GM18951 (cell line): ENCODE results near the gene FAM83E.

Source experiments
- POLR2A ChIP-seq: IDR thresholded peaks from 4 replicates; pipeline ENCODE4 v1.6.1; 2011; ENCODE audit warnings: mild to moderate bottlenecking; ENCODE audit not compliant: insufficient read length, insufficient read depth; ENCODE audit errors: extremely low read depth
- in situ Hi-C: fragments of 300-500 bp; cut with MboI; formaldehyde crosslinking; loops from one replicate; pipeline ENCODE4 v1.12.0; 2022; ENCODE audit warnings: low sequenced_read_pairs, mixed read lengths, inconsistent platforms; ENCODE audit not compliant: unreplicated experiment

FAM83E gene

DNA sequence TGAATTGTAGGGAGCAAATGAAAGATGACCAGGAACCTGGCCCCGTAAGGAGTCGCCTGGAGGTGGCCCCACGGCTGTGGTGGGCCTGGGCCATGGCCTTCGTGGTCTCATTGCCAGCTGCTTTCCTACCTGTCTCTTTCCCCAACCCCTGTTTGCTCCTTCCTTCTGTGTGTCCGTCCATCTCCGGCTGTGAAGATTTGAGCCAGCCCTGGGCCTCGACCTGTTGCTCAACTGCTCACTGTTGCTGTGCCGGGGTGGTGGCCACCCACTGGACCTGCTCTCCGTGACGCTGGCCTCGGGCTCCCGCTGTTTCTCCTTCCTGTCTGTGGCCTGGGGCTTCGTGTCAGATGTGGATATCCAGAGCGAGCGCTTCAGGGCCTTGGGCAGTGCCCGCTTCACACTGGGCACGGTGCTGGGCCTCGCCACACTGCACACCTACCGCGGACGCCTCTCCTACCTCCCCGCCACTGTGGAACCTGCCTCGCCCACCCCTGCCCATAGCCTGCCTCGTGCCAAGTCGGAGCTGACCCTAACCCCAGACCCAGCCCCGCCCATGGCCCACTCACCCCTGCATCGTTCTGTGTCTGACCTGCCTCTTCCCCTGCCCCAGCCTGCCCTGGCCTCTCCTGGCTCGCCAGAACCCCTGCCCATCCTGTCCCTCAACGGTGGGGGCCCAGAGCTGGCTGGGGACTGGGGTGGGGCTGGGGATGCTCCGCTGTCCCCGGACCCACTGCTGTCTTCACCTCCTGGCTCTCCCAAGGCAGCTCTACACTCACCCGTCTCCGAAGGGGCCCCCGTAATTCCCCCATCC lies 13.8 kb upstream of the FAM83E start:
- TF ChIP-seq POLR2A, result peak; percentile 16
- in situ Hi-C loops, result no loop called here

DNA sequence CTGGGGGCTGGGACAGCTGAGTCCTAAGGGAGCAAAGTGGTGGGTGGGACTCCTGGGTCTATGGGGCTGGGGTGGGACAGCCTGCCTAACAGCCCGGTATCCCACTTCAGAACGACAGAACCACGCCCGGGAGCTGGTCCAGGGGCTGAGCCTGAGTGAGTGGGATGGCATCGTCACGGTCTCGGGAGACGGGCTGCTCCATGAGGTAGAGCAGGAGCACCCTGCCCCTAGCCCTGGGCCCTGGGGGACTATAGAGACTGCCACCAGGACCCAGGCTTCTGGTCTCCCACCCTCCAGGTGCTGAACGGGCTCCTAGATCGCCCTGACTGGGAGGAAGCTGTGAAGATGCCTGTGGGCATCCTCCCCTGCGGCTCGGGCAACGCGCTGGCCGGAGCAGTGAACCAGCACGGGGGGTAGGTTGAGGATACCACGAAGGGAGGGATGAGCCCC lies 13.0 kb upstream of the FAM83E start:
- TF ChIP-seq POLR2A, result no peak
- in situ Hi-C loops, result no loop called here

DNA sequence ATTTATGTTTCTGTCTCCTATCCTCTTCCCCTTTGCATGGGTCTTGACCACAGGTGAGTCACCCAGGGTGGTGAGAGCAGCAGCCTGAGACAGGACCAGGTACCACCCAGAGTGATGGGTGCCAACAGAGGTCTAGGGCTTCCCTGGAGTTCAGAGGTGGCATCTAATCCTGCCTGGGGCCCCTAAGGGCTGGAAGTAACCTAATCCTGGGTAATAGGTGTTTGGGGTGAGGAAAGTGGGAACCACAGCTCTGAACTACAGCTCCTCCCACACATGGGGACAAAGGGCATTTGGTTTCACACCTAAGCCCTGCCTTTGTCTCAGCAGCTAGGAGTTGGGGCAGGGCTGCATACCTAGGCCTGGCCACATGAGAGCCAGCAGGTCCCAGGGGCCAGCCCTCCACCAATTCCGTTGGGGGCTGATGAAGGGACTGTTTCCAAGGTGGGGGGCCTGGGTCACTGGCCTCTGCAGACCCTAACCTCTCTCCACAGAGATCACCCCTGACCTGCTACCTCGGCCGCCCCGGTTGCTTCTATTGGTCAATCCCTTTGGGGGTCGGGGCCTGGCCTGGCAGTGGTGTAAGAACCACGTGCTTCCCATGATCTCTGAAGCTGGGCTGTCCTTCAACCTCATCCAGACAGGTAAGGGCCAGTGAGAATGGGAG lies 12.5 kb upstream of the FAM83E start:
- in situ Hi-C loops, result no loop called here
- no peak for TF ChIP-seq POLR2A

DNA sequence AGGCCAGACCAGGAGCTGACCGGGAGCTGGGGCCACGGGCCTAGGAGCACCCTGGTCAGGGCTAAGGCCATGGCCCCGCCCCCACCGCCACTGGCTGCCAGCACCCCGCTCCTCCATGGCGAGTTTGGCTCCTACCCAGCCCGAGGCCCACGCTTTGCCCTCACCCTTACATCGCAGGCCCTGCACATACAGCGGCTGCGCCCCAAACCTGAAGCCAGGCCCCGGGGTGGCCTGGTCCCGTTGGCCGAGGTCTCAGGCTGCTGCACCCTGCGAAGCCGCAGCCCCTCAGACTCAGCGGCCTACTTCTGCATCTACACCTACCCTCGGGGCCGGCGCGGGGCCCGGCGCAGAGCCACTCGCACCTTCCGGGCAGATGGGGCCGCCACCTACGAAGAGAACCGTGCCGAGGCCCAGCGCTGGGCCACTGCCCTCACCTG lies 11.0 kb upstream of the FAM83E start:
- in situ Hi-C loops, result no loop called here
- no peak for TF ChIP-seq POLR2A

DNA sequence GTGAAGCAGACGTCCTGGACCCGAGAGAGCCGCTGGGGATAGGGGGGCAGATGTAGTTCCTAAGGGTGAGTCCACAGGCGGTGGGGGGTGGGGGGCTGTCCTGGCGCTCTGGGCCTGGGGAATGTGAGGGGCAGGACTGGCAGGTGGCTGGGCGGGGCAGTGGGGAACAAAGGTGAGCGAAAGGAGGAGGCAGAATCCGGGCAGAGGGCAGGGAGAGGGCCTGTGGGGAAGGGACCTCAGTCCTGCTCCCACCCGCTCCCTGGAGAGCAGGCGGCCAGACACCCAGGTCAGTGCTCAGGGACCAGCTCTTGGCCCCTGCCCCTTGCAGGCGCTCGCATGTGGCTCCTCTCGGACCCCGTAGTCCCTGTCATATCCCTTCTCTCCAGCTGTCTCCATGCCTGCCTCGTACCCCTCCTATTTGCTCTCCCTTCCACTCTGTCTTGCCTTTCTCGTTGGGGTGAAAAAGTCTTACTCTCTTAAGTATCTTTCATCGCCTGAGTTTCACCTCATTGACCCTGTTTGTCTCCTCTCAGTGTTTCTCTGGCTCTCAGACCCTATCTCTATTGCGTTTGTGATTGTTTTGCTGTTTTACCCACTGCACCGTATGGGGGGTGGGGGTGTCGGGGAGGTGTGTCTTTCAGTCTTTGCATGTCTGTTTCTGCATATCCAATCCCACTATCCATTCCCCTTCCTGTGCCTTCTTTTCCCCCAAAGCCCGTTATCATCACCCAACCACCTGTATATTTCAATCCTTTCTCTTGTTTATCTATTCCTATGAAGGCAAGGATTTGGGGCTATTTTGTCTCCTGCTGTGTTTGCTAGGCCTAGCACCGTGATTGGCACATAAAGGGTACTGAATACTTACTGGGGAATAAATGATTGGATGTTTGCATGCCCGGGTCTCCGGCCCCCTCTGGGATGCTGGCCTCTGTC lies 10.2 kb upstream of the FAM83E start:
- TF ChIP-seq POLR2A, result no peak
- in situ Hi-C loops, result no loop called here

DNA sequence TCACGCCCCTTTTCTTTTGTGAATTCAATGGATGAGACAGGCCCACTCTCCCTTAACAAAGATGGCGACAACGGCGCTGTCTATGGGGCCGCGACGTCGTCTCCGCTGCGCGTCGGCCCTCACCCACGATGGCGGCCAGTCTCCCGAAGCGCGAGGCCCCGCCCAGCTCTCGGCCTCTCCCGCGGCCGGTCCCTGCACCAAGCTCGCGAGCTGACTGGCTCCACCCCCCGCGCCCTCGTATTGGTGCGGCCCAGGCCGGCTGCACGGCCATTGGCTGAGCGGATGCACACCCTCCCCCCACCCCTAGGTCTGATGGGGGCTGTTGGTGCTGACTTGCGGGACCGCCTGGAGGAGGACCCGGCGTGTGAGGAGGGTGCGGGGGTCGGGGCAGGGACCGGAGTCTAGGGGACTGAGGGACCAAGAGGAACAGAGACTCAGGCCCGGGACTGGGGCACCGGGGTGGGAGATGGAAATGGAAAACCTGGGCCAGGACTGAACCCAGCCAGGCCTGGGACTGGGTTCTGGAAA lies 9.3 kb upstream of the FAM83E start:
- in situ Hi-C loops, result no loop called here
- peak; percentile 51 for TF ChIP-seq POLR2A

DNA sequence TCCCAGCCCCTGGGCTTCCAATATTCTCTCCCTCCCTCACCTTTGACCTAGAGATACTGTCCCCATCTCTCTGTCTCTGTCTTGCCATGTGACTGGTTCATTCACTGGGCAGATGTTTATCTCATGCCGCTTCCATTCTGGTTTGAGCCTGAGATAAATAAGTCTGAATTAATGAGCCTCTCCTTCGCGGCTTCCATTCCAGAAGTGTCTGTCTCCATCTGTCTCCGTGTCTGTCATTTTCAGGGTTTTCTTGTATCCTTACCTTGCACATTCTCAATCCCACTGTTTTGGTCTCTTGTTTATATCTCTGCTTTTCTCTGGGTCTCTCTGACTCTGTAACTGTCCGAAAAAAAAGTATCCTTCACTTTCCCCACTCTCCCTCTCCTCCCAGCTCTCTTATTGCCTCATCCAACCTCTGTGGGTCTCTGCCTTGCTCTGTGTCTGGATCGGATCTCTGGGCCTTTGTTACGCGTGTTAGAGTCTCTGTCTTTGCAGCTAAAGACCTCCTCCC lies 8.7 kb upstream of the FAM83E start:
- TF ChIP-seq POLR2A, result no peak
- in situ Hi-C loops, result no loop called here

DNA sequence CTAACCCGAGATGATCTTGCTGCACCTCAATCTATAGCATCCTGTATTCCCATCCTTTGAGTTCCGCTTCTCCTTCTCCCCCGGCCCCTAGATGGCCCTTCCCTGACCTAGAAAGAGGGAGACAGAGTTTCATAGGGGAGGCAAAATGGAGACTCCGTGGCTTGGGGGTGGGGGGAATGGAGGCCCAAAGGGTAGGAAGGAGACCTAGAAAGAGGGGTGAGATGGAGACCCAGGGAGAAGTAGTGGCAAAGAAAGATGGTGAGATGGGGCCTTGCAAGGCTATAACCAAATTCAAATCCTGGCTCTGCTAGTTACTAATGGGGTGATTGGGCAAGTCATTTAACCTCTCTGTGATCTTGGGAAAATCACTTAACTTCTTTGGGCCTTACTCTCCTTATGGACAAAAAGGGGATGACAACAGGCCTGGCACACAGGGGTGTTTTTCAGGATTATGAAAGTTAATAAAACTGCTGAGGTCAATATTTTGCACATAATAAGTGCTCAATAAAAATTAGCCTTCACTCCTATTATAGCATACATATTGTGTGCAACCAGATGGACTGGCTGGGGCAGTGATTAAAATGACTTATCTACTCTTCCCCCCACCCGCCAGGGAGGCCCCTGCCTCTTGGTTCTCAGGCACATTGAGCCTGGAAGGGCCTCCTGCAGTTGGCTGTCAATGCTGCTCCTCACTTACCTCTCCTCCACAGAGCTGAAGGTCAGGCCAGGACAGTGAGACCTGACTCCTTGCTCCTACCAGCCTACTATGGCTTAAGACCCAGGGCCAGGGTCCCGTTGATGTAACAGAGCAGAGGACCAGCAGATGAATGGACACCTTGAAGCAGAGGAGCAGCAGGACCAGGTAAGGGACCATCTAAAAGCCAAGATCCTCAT lies 5.1 kb upstream of the FAM83E start:
- TF ChIP-seq POLR2A, result no peak
- in situ Hi-C loops, result no loop called here

DNA sequence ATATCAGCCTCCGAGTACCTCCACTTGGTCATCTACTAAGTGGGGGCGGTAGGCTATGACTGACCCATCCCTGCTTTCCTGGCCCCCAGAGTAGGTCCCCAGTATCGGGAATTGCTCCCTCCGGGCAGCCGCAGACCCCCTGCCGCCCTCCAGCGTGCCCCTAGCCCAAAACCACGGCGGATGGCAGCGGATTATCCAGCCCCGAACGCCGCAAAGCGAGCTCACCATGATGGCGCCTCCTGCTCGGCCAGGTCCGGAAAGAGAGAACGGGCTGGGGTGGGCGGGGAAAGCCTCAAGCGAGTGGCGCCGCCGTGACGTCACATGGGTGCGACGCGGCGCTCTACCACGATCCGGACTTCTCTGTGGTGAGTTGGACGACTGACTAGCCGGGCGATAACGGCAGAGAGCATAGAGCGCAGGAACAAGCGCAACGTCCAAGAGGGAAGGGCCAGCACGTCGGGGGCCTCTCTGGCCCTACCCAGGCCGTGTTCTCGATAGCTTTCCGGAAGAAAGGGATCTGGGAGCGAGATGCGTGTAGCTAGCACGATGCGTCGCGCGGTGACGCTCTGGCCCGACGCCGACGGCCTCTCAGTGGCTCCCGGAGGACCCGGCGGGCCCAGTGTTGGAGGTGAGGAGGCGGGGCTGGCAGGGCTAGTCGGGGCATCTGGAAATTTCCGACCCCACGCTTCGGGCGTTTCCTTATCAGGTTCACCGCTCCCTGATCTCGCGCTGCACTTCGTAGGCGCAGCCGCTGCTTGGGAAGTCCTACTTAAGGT lies 4.2 kb upstream of the FAM83E start, which contains the start of the genes RPL18 and SPHK2:
Gene RPL18 (minus strand): TSS at position 263 of the 776 bp plus-strand sequence. CDS start 35 bp downstream, at position 228.
Gene SPHK2 (plus strand): TSS at position 591 of the 776 bp plus-strand sequence. CDS start 1,009 bp downstream, outside the sequence.
- in situ Hi-C loops, result no loop called here
- TF ChIP-seq POLR2A, result peak; percentile 95

DNA sequence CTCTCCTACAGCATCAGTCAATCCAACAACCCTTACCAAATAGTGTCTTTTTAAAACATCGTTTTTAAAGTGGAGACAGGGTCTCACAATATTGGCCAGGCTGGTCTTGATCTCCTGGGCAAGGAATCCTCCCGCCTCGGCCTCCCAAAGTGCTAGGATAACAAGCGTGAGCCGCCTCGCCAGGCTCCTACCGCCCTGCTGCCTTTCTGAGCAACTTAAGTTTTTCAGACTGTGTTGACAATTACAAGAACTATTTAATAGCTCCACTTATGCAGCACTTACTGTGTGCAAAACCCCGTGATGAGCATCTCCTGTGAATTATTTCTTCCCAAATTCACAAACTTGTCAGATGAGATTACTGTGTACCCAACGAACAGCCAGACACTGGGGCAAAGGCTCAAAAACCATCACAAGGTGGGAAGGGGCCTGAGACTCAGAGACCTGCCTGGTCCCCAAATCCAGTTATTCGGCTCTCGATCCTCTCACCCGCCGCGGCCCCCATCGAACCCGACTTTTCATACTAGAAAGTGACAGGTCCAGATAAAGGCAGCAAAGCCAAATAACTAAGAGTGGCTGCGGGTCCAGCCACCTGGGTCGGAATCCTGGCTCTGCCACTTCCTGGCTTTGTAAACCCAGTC lies 3.5 kb upstream of the FAM83E start:
- in situ Hi-C loops, result no loop called here
- TF ChIP-seq POLR2A, result no peak

DNA sequence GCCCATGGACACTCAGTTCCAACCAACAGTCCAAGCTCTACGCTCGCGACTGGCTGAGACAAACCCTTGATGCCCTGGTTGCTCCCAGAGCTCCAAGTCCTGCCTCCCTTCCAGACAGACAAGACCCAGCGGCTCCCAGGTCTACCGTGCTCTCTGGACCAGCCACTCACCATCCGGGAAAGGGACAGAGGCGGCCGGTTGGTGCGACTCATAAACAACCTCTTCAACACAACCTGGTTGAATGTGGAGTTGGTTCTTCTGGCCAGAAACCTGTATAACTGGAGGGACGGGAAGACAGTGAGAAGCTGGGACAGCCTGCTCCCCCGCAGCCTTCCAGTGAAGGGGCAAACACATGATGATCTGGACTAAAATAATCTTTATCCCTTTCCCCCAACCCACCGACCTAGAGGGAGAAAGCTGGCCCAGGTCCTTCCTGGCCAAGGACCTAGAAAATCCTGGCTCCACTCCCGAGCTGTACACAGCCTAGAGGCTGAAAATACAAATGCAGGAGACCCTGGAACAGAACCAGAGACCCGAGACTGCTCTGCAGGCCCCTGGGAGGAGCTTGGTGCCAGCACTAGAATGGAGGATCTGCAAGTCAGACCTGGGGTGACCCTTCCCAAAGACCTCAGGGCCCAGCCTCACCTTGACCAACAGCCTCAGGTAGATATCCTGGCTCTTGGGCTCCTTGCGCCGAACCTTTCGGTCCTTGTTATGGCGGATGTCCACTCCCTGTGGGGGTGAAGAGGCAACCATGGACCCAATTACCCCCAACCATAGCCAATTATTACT lies 2.5 kb upstream of the FAM83E start:
- in situ Hi-C loops, result no loop called here
- no peak for TF ChIP-seq POLR2A
